ENCODE data around the gene GSTO2.
A peak's percentile ranks its signal among the peaks of the same experiment; 100 is the strongest.

GSTO2 gene

GRCh38 chr10:104279550-104280259, 10.7 kb downstream of the GSTO2 start:
- DNase-seq (ENCODE audit: low read depth in 2 of 2, low spot score in 1 of 2) = no peak

- no peak for DNase-seq (ENCODE audit: low read depth in 2 of 2, low spot score in 1 of 2)
Observed at GRCh38 chr10:104281694-104282093, 12.7 kb downstream of the GSTO2 start.

- DNase-seq (ENCODE audit: low read depth in 2 of 2, low spot score in 1 of 2) = no peak
Observed at GRCh38 chr10:104284846-104285245, 15.9 kb downstream of the GSTO2 start.

- DNase-seq (ENCODE audit: low read depth in 2 of 2, low spot score in 1 of 2) = no peak
Observed at GRCh38 chr10:104286939-104287338, 18.0 kb downstream of the GSTO2 start.

- DNase-seq (ENCODE audit: low read depth in 2 of 2, low spot score in 1 of 2) = no peak
Observed at GRCh38 chr10:104288355-104288754, 19.4 kb downstream of the GSTO2 start.

GRCh38 chr10:104291439-104291951, 22.5 kb downstream of the GSTO2 start:
- peak; percentile 76 to 80 for DNase-seq (ENCODE audit: low read depth in 2 of 2, low spot score in 1 of 2)

- DNase-seq (ENCODE audit: low read depth in 2 of 2, low spot score in 1 of 2) = no peak
Observed at GRCh38 chr10:104293011-104293410, 24.0 kb downstream of the GSTO2 start.

- no peak for DNase-seq (ENCODE audit: low read depth in 2 of 2, low spot score in 1 of 2)
Observed at GRCh38 chr10:104293781-104294321, 24.9 kb downstream of the GSTO2 start.

GRCh38 chr10:104296687-104297436, 27.9 kb downstream of the GSTO2 start:
- DNase-seq (ENCODE audit: low read depth in 2 of 2, low spot score in 1 of 2) = no peak

- DNase-seq (ENCODE audit: low read depth in 2 of 2, low spot score in 1 of 2) = no peak
Observed at GRCh38 chr10:104297697-104298660, 29.0 kb downstream of the GSTO2 start.

- DNase-seq (ENCODE audit: low read depth in 2 of 2, low spot score in 1 of 2) = no peak
Observed at GRCh38 chr10:104299031-104299904, 30.3 kb downstream of the GSTO2 start.

- no peak for DNase-seq (ENCODE audit: low read depth in 2 of 2, low spot score in 1 of 2)
Observed at GRCh38 chr10:104300002-104300735, 31.2 kb downstream of the GSTO2 start.

GRCh38 chr10:104300736-104301292, 31.8 kb downstream of the GSTO2 start:
- no peak for DNase-seq (ENCODE audit: low read depth in 2 of 2, low spot score in 1 of 2)

GRCh38 chr10:104301907-104302690, 33.1 kb downstream of the GSTO2 start:
- DNase-seq (ENCODE audit: low read depth in 2 of 2, low spot score in 1 of 2) = no peak

GRCh38 chr10:104303594-104304355, 34.8 kb downstream of the GSTO2 start:
- no peak for DNase-seq (ENCODE audit: low read depth in 2 of 2, low spot score in 1 of 2)

- no peak for DNase-seq (ENCODE audit: low read depth in 2 of 2, low spot score in 1 of 2)
Observed at GRCh38 chr10:104304356-104304745, 35.4 kb downstream of the GSTO2 start.

GRCh38 chr10:104304927-104305326, 35.9 kb downstream of the GSTO2 start:
- no peak for DNase-seq (ENCODE audit: low read depth in 2 of 2, low spot score in 1 of 2)
